CD4-positive, alpha-beta T cell (primary cell): Measurements from ENCODE around the gene PLA2G4B. TPM values are rescaled to one million over a fixed set of nuclear protein-coding genes. Genes with fewer than 3 reads are reported as not detected.

Source experiments
- ATAC-seq: fragments of 200-7000 bp; cut with Tn5 transposase; one replicate; pipeline ENCODE4 v1.10.0; 2022; ENCODE audit warnings: mild to moderate bottlenecking; ENCODE audit not compliant: poor library complexity
- CTCF ChIA-PET: fragments of 350-600 bp; sonication (Branson Sonifier 250); formaldehyde crosslinking; loops from one replicate; lab custom pipeline; 2021; ENCODE audit warnings: antibody characterized with exemption, inconsistent platforms; lab: Charles Lee
- POLR2A ChIA-PET: fragments of 350-600 bp; sonication (Branson Sonifier 250); formaldehyde crosslinking; loops from one replicate; lab custom pipeline; 2021; ENCODE audit warnings: antibody characterized with exemption, inconsistent platforms; lab: Charles Lee
- DNase-seq, 14 experiments: peaks; one replicate each; pipeline ENCODE4 v3.0.0-alpha.2; 2013 to 2020; ENCODE audit warnings: mixed read lengths in 2 of 14
- H3K27ac ChIP-seq, 2 donors: one replicate each; pipeline versions ENCODE4 v1.5.1 to v1.7.0; 2013; ENCODE audit warnings: low read length in 2 of 2, low read depth in 1 of 2, mild to moderate bottlenecking in 1 of 2
- H3K27me3 ChIP-seq, 2 experiments: 1 replicate in 1 of 2; 2 replicates in 1 of 2; pipeline versions ENCODE4 v1.6.1 to v1.7.0; 2013; ENCODE audit warnings: low read length in 2 of 2, control low read depth in 1 of 2, mild to moderate bottlenecking in 1 of 2, moderate library complexity in 1 of 2; ENCODE audit not compliant: insufficient read depth in 2 of 2, control insufficient read depth in 1 of 2
- H3K36me3 ChIP-seq: one replicate; pipeline ENCODE4 v1.6.1; 2013; ENCODE audit warnings: low read length, control low read depth; ENCODE audit not compliant: insufficient read depth
- H3K4me1 ChIP-seq: one replicate; pipeline ENCODE4 v1.6.1; 2013; ENCODE audit warnings: low read length, control low read depth; ENCODE audit not compliant: insufficient read depth
- H3K4me3 ChIP-seq: one replicate; pipeline ENCODE4 v1.5.1; 2013; ENCODE audit warnings: mild to moderate bottlenecking, low read length, moderate library complexity
- H3K9me3 ChIP-seq, 2 experiments: 1 replicate in 1 of 2; 2 replicates in 1 of 2; pipeline versions ENCODE4 v1.6.1 to v1.7.0; 2013; ENCODE audit warnings: low read length in 2 of 2, mild to moderate bottlenecking in 2 of 2, control low read depth in 1 of 2, moderate library complexity in 1 of 2; ENCODE audit not compliant: control insufficient read depth in 1 of 2, insufficient read depth in 1 of 2
- H3K27ac Mint-ChIP-seq: one replicate; pipeline ENCODE4 v1.8.0; 2020; ENCODE audit warnings: mixed read lengths
- H3K27me3 Mint-ChIP-seq: one replicate; pipeline ENCODE4 v1.8.0; 2021; ENCODE audit warnings: mixed read lengths
- H3K36me3 Mint-ChIP-seq: one replicate; pipeline ENCODE4 v1.8.0; 2021; ENCODE audit warnings: low read depth, mixed read lengths
- H3K4me1 Mint-ChIP-seq: one replicate; pipeline ENCODE4 v1.8.0; 2021; ENCODE audit warnings: low read depth, mixed read lengths
- H3K4me3 Mint-ChIP-seq: one replicate; pipeline ENCODE4 v1.8.0; 2020; ENCODE audit warnings: mild to moderate bottlenecking, mixed read lengths
- H3K9me3 Mint-ChIP-seq: one replicate; pipeline ENCODE4 v1.8.0; 2020; ENCODE audit warnings: mixed read lengths
- CTCF ChIP-seq: fragments of 200-600 bp; IDR thresholded peaks from one replicate; pipeline ENCODE4 v1.8.0; 2022; ENCODE audit warnings: antibody characterized with exemption, mild to moderate bottlenecking
- intact Hi-C, 2 experiments: fragments of 100-400 bp; cut with DNase I in 1 of 2; cut with micrococcal nuclease in 1 of 2; formaldehyde crosslinking; loops; one replicate each; pipeline versions ENCODE4 v1.15.1 to v1.9.0; 2023 to 2025; cut with DNase I, micrococcal nuclease
- total RNA-seq, 174 experiments: library from RNA in 2 of 174; stranded (reverse) in 2 of 174; gene quantifications; one replicate each; pipeline ENCODE4 v1.2.3 and lab custom pipeline; 2021 to 2026

The PLA2G4B gene
- total RNA-seq, 2 experiments from 2014 or later: 33.7 to 34.6 TPM

DNA sequence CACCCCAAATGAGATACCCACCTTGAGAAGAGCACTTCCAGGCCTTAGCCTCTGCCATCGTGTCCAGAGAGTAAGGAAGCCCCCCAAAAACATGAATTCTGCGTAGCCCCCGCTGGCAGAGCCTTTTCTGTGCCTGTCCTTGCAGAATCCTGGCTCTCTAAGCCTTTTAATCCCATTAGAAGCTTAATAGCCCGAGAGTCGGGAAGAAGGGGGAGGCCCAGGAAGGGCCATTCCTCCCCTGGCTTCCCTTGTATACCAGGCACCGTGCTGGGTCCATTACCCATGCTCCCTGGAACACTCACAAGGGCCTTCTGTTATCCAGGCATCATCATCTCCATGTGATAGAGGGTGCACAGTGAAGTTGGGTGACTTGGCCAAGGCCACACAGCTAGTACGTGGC is 48.1 kb downstream of the PLA2G4B start:
- Mint-ChIP-seq H3K27ac (no peak overlapping the region), H3K4me3 (no peak overlapping the region), H3K4me1 (peaks cover 17% of the 10 kb centered on the region), H3K36me3 (no peaks in the 10 kb centered on the region), H3K9me3 (no peaks in the 10 kb centered on the region), H3K27me3 (peaks cover 4% of the 10 kb centered on the region)
- peaks cover 32% of the 10 kb centered on the region for H3K4me1 ChIP-seq
- H3K4me3 ChIP-seq: no peak overlapping the region
- no peak for TF ChIP-seq CTCF
- H3K27me3 ChIP-seq: peaks cover 0 to 6% of the 10 kb centered on the region in 2 experiments
- H3K9me3 ChIP-seq: peaks cover 0 to 6% of the 10 kb centered on the region in 2 experiments
- intact Hi-C loops: no loop called here
- ATAC-seq: no peak
- no peaks in the 10 kb centered on the region for H3K36me3 ChIP-seq
- no peak overlapping the region for H3K27ac ChIP-seq
- ChIA-PET POLR2A (no interaction called here), CTCF (interaction anchor here (1.4 kb wide), 1 partner anchor 18 kb away, joined by 3 read pairs; no protein-coding TSS in a partner anchor)
- no peak for DNase-seq

DNA sequence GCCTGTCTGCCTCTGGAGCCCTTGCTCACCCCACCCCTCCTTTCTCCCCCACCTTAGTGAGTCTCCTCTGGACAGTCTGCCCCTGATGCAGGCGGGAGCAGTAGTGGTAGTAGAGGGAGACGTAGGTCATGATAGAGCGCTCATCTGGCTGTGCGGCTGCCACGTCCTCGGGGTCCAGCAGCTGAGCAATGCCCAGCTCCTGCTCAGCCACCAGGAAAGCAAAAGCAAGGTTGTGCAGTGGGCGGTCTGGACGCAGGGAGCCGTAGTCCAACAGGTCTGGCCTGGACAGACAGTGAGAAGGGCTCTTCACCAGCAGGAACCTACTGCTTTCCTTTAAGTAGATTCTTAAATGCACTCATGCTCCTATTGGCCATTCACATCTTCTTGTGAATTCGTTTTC is 48.5 kb downstream of the PLA2G4B start:
- no peaks in the 10 kb centered on the region for H3K36me3 Mint-ChIP-seq
- peaks cover 0 to 6% of the 10 kb centered on the region in 2 experiments for H3K9me3 ChIP-seq
- TF ChIP-seq CTCF: no peak
- H3K9me3 Mint-ChIP-seq: no peaks in the 10 kb centered on the region
- no peaks in the 10 kb centered on the region for H3K36me3 ChIP-seq
- no peak overlapping the region for H3K4me3 Mint-ChIP-seq
- H3K27me3 Mint-ChIP-seq: peaks cover 4% of the 10 kb centered on the region
- ATAC-seq: no peak
- no peak overlapping the region for H3K27ac ChIP-seq
- no peak overlapping the region for H3K4me3 ChIP-seq
- no peak for DNase-seq
- no peak overlapping the region for H3K27ac Mint-ChIP-seq
- ChIA-PET POLR2A (no interaction called here), CTCF (interaction anchor here (1.4 kb wide), 1 partner anchor 17 kb away, joined by 3 read pairs; no protein-coding TSS in a partner anchor)
- intact Hi-C loops: no loop called here
- peaks cover 22% of the 10 kb centered on the region for H3K4me1 Mint-ChIP-seq
- H3K4me1 ChIP-seq: peaks cover 35% of the 10 kb centered on the region
- peaks cover 0 to 6% of the 10 kb centered on the region in 2 experiments for H3K27me3 ChIP-seq

DNA sequence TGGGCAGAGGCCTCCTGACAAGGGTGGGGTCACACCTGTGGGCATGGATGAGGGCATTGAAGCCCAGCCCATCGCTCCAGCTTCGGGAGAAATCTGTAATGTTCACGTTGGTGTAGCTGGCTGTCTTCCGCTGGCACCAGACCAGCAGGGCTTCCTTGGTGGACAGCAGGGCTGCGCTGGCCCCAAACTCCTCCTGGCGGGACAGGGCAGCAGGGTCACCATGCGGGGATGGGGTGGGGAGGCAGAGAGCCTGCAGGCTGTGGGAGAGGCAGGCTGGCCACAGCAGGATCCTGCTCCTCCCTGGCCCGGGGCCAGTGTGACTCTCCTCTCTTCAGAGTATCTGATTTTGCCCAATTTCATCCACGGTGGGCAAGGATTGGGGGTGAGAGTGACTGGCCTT is 49.2 kb downstream of the PLA2G4B start:
- intact Hi-C loops: no loop called here
- Histone ChIP-seq H3K27me3 (no peaks in the 10 kb centered on the region), H3K4me1 (peaks cover 37% of the 10 kb centered on the region), H3K9me3 (peaks cover 0 to 6% of the 10 kb centered on the region in 2 experiments), H3K4me3 (no peak overlapping the region), H3K27ac (no peak overlapping the region), H3K36me3 (no peaks in the 10 kb centered on the region)
- no peak for ATAC-seq
- Mint-ChIP-seq H3K9me3 (no peaks in the 10 kb centered on the region), H3K4me1 (peaks cover 29% of the 10 kb centered on the region), H3K4me3 (no peak overlapping the region), H3K36me3 (no peaks in the 10 kb centered on the region), H3K27me3 (peaks cover 4% of the 10 kb centered on the region), H3K27ac (no peak overlapping the region)
- no peak for DNase-seq
- no peak for TF ChIP-seq CTCF
- ChIA-PET CTCF (no interaction called here), POLR2A (interaction anchor here (0.7 kb wide), 1 partner anchor 17 kb away, joined by 3 read pairs; no protein-coding TSS in a partner anchor)
